Astrocyte of the cerebellum (primary cell): Measurements from ENCODE around the gene KLK11.

Experiments
- DNase-seq: peaks from one replicate; pipeline ENCODE4 v3.0.0-alpha.2; 2011; ENCODE audit warnings: low read depth
- H3K4me3 ChIP-seq: 2 replicates; pipeline ENCODE4 v1.5.1; 2011; ENCODE audit warnings: mild to moderate bottlenecking, low read depth, low read length, moderate library complexity
- CTCF ChIP-seq: IDR thresholded peaks from 2 replicates; pipeline ENCODE4 v1.5.1; 2012; ENCODE audit warnings: low read length, low read depth, moderate library complexity, mild to moderate bottlenecking; ENCODE audit errors: missing control alignments
- in situ Hi-C: cut with HindIII; loops from 2 replicates; pipeline ENCODE4 v1.10.0; 2017; ENCODE audit warnings: low sequenced_read_pairs

The KLK11 gene

DNA sequence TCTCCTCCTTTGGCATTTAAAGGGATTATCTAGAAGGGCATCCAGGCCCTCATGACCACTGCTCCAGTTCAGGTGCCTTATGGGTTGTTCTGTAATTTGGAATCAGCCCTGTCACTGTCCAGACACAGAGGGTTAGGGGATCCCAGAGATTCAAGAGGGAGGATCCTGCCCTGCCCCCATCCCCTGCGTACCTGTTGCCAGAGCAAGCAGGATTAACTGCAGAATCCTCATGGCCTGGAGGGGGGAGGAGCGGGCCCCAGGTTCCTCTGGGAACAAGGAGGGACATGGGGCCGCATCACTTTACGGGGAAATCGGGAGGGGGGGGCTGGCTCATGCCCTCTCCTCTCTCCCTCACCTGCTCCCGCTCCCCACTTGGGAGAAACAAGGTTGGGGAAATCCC lies 1.0 kb downstream of the KLK11 start:
- in situ Hi-C loops = no loop called here
- no peak overlapping the region for H3K4me3 ChIP-seq
- DNase-seq = no peak
- no peak for TF ChIP-seq CTCF

DNA sequence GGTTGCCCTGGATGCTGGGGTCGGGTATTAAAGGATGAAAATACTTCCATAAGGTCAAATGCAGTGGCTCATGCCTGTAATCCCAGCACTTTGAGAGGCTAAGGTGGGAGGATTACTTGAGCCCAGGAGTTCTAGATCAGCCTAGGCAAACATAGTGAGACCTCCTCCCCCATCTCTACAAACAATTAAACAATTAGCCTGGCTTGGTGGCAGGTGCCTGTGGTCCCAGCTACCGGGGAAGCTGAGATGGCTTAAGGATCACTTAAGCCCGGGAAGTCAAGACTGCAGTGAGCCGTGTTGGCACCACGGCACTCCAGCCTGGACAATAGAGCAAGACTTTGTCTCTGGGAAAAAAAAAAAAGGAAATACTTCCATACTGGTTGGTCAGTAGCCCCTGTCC lies 1.5 kb downstream of the KLK11 start:
- in situ Hi-C loops = no loop called here
- H3K4me3 ChIP-seq = no peak overlapping the region
- DNase-seq = no peak
- no peak for TF ChIP-seq CTCF

DNA sequence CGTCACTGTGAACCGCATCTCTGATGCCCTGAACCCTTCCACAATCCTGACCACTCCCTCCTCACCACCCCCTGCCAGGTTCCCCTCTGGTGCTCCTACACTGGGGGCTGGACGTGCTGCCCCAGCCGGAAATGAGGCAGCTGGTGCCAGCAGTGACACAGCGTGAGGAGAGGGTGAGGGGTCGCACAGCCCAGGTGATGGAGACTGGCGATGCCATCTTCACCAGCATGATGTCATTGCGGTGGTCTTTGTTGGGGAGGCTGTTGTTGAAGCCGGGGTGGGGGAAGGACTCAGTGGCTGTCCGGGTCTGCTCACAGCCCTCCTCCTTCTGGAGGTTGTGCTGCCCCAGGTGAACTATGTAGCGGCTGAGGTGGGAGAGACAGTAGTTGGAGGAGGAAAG lies 2.5 kb downstream of the KLK11 start:
- no peak overlapping the region for H3K4me3 ChIP-seq
- in situ Hi-C loops = no loop called here
- TF ChIP-seq CTCF = no peak
- no peak for DNase-seq

DNA sequence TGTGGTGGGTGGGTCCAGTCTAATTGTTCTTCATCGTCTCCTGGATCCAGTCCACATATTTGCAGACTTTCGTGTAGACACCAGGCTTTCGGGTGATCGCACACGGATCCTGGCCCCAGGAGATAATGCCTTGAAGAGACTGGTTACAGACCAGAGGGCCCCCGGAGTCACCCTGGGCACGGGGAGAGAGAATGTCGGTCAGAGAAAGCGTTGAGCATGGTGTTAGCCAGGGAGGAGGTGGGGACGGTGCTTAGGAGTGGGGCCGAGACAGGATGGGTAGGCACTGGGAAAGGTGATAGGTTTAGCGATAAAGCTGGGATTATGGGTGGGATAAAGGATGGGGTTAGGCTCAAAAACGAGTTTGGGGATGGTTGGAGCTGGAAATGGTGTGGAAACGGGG lies 3.9 kb downstream of the KLK11 start:
- in situ Hi-C loops = no loop called here
- TF ChIP-seq CTCF = no peak
- H3K4me3 ChIP-seq = no peak overlapping the region
- DNase-seq = no peak

DNA sequence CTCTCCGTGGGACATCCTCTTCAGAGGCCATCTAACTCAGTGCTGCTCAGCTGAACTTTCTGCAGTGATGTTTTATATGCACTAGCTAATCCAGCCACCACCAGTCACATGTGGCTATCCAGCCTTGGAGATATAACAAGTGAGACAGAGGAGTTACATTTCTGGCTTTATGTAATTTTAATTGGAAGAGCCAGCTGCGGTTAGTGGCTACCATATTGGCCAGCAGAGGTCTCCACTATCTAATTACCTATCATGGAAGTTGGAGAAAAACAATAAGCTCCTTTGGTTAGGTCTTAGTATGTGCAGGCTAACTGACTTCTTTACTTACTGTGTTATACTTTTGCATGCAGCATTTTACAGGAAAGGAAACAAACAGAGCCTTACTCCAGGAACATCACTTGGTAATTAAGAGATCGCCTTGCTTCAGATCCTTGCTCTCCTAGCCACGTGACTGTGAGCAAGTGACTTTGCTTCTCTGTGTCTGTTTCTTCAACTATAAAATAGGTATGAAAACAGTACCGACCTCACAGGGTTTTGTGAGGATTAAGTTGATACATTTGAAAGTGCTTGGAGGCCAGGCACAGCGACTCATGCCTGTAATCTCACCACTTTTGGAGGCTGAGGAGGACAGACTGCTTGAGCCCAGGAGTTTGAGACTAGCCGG lies 5.3 kb downstream of the KLK11 start:
- no peak overlapping the region for H3K4me3 ChIP-seq
- DNase-seq = peak; percentile 12
- in situ Hi-C loops = no loop called here
- TF ChIP-seq CTCF = peak; percentile 63

GRCh38 chr19:51019544-51019925 lies 6.9 kb downstream of the KLK11 start, which contains the start of gene KLK10:
Gene KLK10 (minus strand): TSS chr19:51019709. CDS start chr19:51019130, 579 bp downstream.
- no peak for DNase-seq
- TF ChIP-seq CTCF = no peak
- in situ Hi-C loops = no loop called here
- H3K4me3 ChIP-seq = no peak within 1 kb of the TSS
